ENCODE data around the gene ERRFI1. TPM values are rescaled to one million over a fixed set of nuclear protein-coding genes. Genes with fewer than 3 reads are reported as not detected.
"Not testable (repeated sequence)": the region's sequence is repeated elsewhere in the genome, so short reads cannot be mapped to it uniquely, and the experiment has no call there.

Gene ERRFI1
- total and polyA plus RNA-seq, 2 experiments from 2014 or later, result 123 to 163 TPM

GRCh38 chr1:8070381-8070811 is 44.3 kb upstream of the ERRFI1 start:
- 21% methylated on average over 10 of the region's 10 CpGs for whole genome bisulfite sequencing (ENCODE audit: low lambda C conversion rate, missing lambda C conversion rate)
- Histone ChIP-seq H3K27ac (peak overlapping the region; percentile 90), H3K4me1 (ENCODE audit: insufficient read depth) (peaks cover 9% of the 10 kb centered on the region), H2AFZ (peak overlapping the region; percentile 51), H3K27me3 (no peaks in the 10 kb centered on the region), H3K9me3 (ENCODE audit: low read depth) (no peaks in the 10 kb centered on the region), H3K9me2 (replicated peaks; ENCODE audit: insufficient read depth) (no peaks in the 10 kb centered on the region), H4K20me1 (ENCODE audit: insufficient read depth, poor library complexity, severe bottlenecking) (no peaks in the 10 kb centered on the region), H3K4me2 (peak overlapping the region; percentile 62), H3K4me3 (no peak overlapping the region), H3K79me2 (no peaks in the 10 kb centered on the region), H3K36me3 (replicated peaks; ENCODE audit: insufficient read depth, low read depth) (no peaks in the 10 kb centered on the region)
- TF ChIP-seq EZH2 (IDR thresholded peaks at IDR 0.05; ENCODE audit: borderline replicate concordance) (no peak), EZH2phosphoT487 (IDR thresholded peaks at IDR 0.05; ENCODE audit: low read depth, severe bottlenecking, unreplicated experiment) (no peak), CTCF (IDR thresholded peaks at IDR 0.05; ENCODE audit: poor library complexity) (no peak)
- DNase-seq (ENCODE audit: low spot score), result peak; percentile 77

- H3K4me1 ChIP-seq (ENCODE audit: insufficient read depth); DNase-seq (ENCODE audit: low spot score); H4K20me1 ChIP-seq (ENCODE audit: insufficient read depth, poor library complexity, severe bottlenecking); H3K9me2 ChIP-seq (replicated peaks; ENCODE audit: insufficient read depth); H3K79me2 ChIP-seq; H3K4me3 ChIP-seq; H3K9me3 ChIP-seq (ENCODE audit: low read depth); H3K27me3 ChIP-seq; H3K36me3 ChIP-seq (replicated peaks; ENCODE audit: insufficient read depth, low read depth): not testable (repeated sequence)
- peak overlapping the region; percentile 90 for H3K27ac ChIP-seq
- H3K4me2 ChIP-seq, result peak overlapping the region; percentile 62
- WGBS (ENCODE audit: low lambda C conversion rate, missing lambda C conversion rate), result 78% methylated on average over 8 of the region's 8 CpGs
- peak overlapping the region; percentile 51 for H2AFZ ChIP-seq
Observed at GRCh38 chr1:8069614-8070320, 43.7 kb upstream of the ERRFI1 start.

- Histone ChIP-seq H3K36me3 (replicated peaks; ENCODE audit: insufficient read depth, low read depth) (no peaks in the 10 kb centered on the region), H3K4me1 (ENCODE audit: insufficient read depth) (peaks cover 14% of the 10 kb centered on the region), H3K79me2 (no peaks in the 10 kb centered on the region), H3K9me3 (ENCODE audit: low read depth) (no peaks in the 10 kb centered on the region), H3K4me3 (no peak overlapping the region), H2AFZ (no peak overlapping the region), H3K27ac (no peak overlapping the region), H3K27me3 (no peaks in the 10 kb centered on the region), H3K4me2 (no peak overlapping the region), H4K20me1 (ENCODE audit: insufficient read depth, poor library complexity, severe bottlenecking) (no peaks in the 10 kb centered on the region), H3K9me2 (replicated peaks; ENCODE audit: insufficient read depth) (no peaks in the 10 kb centered on the region)
- 98% methylated on average over 4 of the region's 4 CpGs for WGBS (ENCODE audit: low lambda C conversion rate, missing lambda C conversion rate)
- TF ChIP-seq EZH2 (IDR thresholded peaks at IDR 0.05; ENCODE audit: borderline replicate concordance), result no peak
- no peak for TF ChIP-seq CTCF (IDR thresholded peaks at IDR 0.05; ENCODE audit: poor library complexity)
- no peak for TF ChIP-seq EZH2phosphoT487 (IDR thresholded peaks at IDR 0.05; ENCODE audit: low read depth, severe bottlenecking, unreplicated experiment)
- no peak for DNase-seq (ENCODE audit: low spot score)
Observed at GRCh38 chr1:8065369-8065768, 39.3 kb upstream of the ERRFI1 start.

- no peak for DNase-seq (ENCODE audit: low spot score)
- no peak overlapping the region for H3K4me2 ChIP-seq
- H3K4me1 ChIP-seq (ENCODE audit: insufficient read depth), result peaks cover 10% of the 10 kb centered on the region
- no peaks in the 10 kb centered on the region for H3K79me2 ChIP-seq
- H2AFZ ChIP-seq, result no peak overlapping the region
- no peaks in the 10 kb centered on the region for H4K20me1 ChIP-seq (ENCODE audit: insufficient read depth, poor library complexity, severe bottlenecking)
- TF ChIP-seq CTCF (IDR thresholded peaks at IDR 0.05; ENCODE audit: poor library complexity) (no peak), EZH2 (IDR thresholded peaks at IDR 0.05; ENCODE audit: borderline replicate concordance) (no peak), EZH2phosphoT487 (IDR thresholded peaks at IDR 0.05; ENCODE audit: low read depth, severe bottlenecking, unreplicated experiment) (no peak)
- no peak overlapping the region for H3K4me3 ChIP-seq
- WGBS (ENCODE audit: low lambda C conversion rate, missing lambda C conversion rate), result 46% methylated on average over 7 of the region's 7 CpGs
- no peaks in the 10 kb centered on the region for H3K27me3 ChIP-seq
- H3K9me3 ChIP-seq (ENCODE audit: low read depth), result no peaks in the 10 kb centered on the region
- no peaks in the 10 kb centered on the region for H3K9me2 ChIP-seq (replicated peaks; ENCODE audit: insufficient read depth)
- no peaks in the 10 kb centered on the region for H3K36me3 ChIP-seq (replicated peaks; ENCODE audit: insufficient read depth, low read depth)
- H3K27ac ChIP-seq, result no peak overlapping the region
Observed at GRCh38 chr1:8063298-8064036, 37.4 kb upstream of the ERRFI1 start.

All from hepatocyte (in vitro differentiated cells).